GOT3 (cell line): ENCODE results near the gene ITFG1.

Experiments
- DNase-seq: peaks from one replicate; lab custom pipeline; 2025; ENCODE audit warnings: mixed read lengths; lab: John Stamatoyannopoulos, UW

The ITFG1 gene

GRCh38 chr16:47460711-47461597 is at the start of gene ITFG1, which contains the start of gene PHKB:
ITFG1 (minus strand) TSS chr16:47461063; CDS start chr16:47461045, 18 bp downstream.
PHKB (plus strand) TSS chr16:47461331; CDS start chr16:47461351, 20 bp downstream.
- DNase-seq, result peak; percentile 82

- DNase-seq, result no peak
Observed at GRCh38 chr16:47507701-47508100, 46.8 kb upstream of the ITFG1 start.

GRCh38 chr16:47506800-47507199 is 45.9 kb upstream of the ITFG1 start:
- DNase-seq, result no peak

GRCh38 chr16:47504599-47504998 is 43.7 kb upstream of the ITFG1 start:
- DNase-seq, result no peak

- DNase-seq, result no peak
Observed at GRCh38 chr16:47503936-47504335, 43.1 kb upstream of the ITFG1 start.

GRCh38 chr16:47499700-47500264 is 38.9 kb upstream of the ITFG1 start:
- no peak for DNase-seq

- no peak for DNase-seq
Observed at GRCh38 chr16:47499080-47499699, 38.3 kb upstream of the ITFG1 start.

GRCh38 chr16:47493381-47494337 is 32.8 kb upstream of the ITFG1 start:
- no peak for DNase-seq

GRCh38 chr16:47492428-47493377 is 31.8 kb upstream of the ITFG1 start:
- no peak for DNase-seq

- no peak for DNase-seq
Observed at GRCh38 chr16:47492036-47492427, 31.2 kb upstream of the ITFG1 start.

- no peak for DNase-seq
Observed at GRCh38 chr16:47490471-47490870, 29.6 kb upstream of the ITFG1 start.

GRCh38 chr16:47488051-47488450 is 27.2 kb upstream of the ITFG1 start:
- no peak for DNase-seq

- DNase-seq, result no peak
Observed at GRCh38 chr16:47486856-47487255, 26.0 kb upstream of the ITFG1 start.

GRCh38 chr16:47483616-47484015 is 22.8 kb upstream of the ITFG1 start:
- no peak for DNase-seq

- DNase-seq, result no peak
Observed at GRCh38 chr16:47481698-47482374, 21.0 kb upstream of the ITFG1 start.

- DNase-seq, result no peak
Observed at GRCh38 chr16:47480410-47480809, 19.5 kb upstream of the ITFG1 start.

GRCh38 chr16:47477679-47478078 is 16.8 kb upstream of the ITFG1 start:
- DNase-seq, result no peak

- DNase-seq, result no peak
Observed at GRCh38 chr16:47476654-47477345, 15.9 kb upstream of the ITFG1 start.

- no peak for DNase-seq
Observed at GRCh38 chr16:47475786-47476185, 14.9 kb upstream of the ITFG1 start.
